Activated T-cell treated with anti-CD3 and anti-CD28 coated beads, Interleukin-2, amount 50 U/mL, for 1 hour (primary cell): ENCODE results near the gene LNX2.
A peak's percentile ranks its signal among the peaks of the same experiment; 100 is the strongest.

Experiments
- DNase-seq: peaks from one replicate; pipeline ENCODE4 v3.0.0-alpha.2; 2020

The LNX2 gene

DNA sequence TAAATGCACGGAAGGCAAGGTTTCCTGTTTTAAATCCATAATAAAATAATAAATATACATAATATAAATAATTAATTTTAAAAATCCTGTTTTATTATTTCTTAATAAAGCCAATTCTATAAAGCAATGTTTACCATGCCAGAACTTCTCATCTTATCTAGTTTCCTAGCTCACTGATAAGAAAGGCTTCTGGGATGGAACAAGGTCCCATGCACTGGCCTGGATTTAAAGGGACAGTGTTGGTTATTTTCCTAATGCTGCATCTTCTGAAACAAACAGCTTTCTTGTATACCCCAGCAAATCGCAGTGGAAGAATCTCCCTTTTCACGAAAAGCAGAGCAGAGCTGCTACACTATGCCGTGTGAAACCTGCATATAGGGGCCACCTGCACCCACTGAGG lies 68.8 kb downstream of the LNX2 start:
- DNase-seq = no peak

DNA sequence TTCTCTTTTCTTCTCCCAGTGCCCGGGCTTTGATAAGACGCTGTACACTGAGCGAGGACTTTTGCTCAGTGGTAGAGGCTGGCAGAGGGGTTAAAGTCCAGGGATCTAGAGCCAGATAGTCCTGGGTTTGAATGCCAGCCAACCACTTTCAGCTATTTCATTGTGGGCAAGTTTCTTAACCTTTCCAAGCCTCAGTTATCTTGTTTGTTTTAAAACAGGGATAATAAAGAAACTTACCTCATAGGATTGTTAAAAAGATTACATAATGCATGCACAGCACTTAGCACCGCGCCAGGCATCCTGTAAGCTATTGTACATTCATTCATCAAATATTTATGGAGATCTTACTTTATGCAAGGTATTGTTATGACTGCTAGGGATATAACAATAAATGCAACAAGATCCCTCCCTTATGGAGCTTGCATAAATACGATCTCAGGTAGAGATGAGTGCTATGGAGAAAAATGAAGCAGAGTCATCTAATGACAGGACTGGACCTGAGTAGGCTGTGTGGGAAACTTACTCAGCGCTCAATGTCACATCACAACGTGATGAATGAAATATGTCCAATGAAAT lies 70.8 kb downstream of the LNX2 start:
- no peak for DNase-seq

DNA sequence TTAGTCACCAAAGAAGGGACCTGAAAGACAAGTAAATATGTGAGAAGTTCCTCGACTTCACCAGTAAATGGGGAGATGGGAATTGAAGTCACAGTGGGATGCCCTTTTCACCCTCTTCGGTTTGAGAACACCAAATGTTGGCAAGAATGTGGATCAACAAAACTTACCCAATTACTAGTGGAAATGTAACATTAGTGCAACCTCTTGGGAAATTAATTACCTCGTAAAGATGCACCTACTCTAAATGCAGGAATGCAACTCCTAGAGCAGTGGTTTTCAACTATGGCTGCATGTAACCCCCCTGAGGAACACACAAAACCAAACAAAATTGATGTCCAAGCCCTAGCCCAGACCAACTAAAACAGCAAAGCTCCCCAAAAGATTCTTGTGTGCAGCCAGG lies 78.1 kb downstream of the LNX2 start:
- no peak for DNase-seq

DNA sequence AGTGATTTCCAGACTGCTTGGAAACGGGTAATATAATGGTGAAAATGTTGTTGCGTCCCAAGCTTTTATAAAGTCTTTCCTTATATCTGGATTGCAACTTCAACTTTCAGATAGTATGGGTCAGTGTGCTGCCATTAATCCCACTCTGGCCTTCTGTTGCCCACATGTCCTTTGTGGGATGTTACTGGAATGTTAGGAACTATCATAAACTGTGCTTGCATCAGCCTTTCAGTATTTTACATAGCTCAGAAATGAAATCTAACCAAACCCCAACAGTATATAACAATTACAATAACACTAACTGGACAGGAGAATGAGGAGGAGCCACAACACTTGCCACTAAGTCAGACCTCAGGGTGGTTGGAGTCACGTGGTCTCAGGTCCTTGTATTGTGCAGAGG lies 78.9 kb downstream of the LNX2 start:
- DNase-seq = no peak

DNA sequence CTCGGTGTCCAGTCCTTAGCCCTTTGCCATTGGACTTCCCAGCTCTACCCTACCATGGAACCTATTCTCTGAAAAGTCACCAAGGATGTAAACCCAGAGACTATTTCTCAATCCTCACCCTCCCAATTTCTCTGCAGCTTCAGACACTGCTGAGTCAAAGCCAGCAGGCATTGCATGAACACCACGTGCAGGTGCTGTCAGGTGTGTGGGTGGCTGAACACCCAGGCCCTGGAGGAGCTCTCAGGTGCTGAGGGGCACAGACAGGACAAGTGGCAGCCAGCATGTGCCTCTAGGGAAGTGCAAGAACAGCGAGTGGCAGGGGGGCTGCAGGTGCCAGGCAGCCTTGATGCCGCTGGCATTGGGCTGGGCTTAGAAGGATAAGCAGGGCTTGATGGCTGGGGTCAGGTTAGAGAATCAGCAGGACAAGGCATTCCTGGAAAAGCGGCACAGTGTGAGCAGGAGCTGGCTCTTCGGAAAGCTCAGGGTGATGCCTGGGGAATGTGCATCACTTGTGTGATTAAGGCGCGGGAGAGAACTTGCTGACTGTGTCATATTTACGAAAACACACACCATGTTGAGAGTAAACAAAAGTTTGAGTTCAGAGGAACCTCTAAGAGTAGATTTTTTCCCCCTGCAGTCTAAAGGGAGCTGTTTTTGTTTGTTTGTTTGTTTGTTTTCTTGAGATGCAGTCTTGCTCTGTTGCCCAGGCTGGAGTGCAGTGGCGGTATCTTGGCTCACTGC lies 83.8 kb downstream of the LNX2 start:
- DNase-seq = no peak

DNA sequence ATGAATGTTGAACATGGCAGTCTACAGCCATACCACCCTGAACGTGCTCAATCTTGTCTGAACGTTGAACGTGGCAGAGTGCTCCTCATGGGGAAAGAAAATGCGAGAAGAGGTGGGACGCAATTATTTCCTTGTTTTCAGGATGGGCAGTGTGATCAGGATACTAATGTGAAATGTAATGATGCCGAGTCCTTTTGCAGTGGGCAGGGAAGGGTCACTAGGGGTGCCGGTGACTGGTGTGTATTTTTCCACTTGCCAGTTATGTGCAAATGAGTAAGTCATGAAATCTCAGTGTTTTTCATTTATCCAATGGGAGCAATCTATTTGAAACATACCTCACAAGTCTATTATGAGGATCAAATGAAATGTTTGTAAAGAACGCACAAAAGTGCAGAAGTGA lies 84.8 kb downstream of the LNX2 start:
- no peak for DNase-seq

DNA sequence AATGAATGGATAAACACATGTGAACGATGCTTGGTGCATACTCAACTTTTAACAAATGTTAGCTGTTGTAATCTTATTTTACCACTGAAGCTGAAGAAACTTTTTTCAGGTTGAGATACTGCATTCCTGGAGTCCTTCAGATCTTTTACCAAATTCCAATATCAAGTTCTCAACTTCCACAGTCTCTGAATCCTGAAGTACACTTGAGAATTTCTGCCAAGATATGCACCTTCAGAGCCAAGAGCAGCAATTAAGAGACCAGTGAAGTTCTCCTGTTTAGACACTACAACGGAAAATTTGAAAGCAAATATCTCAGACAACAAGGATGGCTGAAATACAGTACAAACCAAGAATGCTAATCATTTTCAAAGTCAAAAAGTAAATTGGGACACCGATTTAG lies 85.3 kb downstream of the LNX2 start:
- DNase-seq = no peak

DNA sequence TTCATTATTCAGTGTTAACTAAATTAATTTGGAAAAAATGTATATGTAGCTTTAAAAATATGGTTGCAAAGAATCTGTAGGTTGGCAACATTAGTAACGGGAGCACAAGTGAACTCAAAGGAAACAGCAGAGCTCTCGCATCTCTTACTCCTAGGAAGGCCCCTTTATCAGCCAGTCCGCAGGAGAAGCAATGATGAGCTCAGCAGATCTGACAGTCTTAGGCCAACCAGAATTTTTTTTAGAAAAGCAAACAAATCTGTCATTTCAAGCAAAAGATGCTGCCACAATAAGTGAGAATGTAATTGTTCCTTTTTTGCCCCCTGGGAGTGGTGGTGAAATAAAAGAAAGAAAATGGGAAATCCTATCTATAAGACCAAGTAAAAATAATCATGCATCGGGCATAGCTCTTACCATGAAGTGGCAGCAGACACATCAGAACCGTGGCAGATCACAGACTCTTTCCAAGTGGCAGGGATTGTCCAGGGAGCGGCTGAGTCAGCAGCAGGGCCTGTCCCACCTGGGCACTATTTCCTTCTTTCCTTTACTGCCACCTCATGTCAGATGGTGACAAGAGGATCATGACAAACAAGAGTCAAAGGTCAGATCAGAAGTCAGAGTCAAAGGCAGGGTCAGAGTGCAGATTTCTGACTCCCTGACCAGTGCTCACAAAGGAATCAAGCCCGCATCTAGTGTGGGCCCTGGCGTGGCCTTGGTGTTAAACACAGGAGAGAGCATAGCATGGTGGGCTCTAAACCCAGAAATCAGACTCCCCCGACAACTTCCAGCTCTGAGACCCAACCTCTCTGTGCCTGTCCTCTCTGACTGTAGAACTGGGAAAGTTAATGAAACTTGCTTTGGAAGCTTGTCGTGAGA lies 86.0 kb downstream of the LNX2 start:
- no peak for DNase-seq

DNA sequence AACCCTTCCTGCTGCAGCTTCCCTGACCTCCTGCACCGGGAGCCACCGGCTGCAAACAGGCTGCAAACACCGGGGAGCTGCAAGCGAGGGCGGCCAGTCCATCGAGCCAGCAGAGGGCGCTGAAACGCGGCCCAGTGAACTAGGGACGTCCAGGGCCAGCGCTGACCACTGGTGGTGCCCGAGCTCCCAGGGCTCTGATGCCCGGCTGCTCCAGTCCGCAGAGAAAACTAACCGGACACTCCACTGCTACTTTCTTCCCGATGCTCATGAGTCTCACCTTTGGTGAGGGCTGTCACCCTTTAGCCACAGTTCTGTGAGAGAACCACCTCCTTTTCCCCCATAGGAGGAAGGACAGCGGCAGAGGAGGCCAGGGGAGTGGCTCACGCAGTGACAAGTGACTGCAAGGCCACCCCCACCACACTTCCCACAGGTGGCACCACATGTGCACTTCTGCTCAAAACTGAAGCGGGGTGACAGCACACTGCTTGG lies 87.1 kb downstream of the LNX2 start:
- DNase-seq = peak; percentile 56

DNA sequence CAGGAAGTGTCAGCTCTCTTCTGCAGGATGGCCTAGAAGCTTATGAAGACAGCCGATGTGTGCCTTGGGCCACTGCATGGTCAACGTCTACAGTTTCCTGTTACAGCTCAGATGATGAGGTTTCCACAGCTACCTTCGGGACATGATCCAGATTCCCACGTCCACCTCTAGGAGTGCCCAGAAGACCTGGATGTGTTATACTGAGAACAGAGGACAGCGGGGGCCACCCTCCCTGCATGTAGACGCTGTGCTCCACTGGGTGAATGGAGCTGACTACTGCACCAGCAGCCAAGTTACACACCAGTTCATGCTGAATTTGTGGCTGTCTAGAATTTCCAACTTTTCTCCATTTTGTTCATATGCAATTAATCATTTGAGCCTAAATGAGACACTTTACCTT lies 91.4 kb downstream of the LNX2 start:
- DNase-seq = no peak

DNA sequence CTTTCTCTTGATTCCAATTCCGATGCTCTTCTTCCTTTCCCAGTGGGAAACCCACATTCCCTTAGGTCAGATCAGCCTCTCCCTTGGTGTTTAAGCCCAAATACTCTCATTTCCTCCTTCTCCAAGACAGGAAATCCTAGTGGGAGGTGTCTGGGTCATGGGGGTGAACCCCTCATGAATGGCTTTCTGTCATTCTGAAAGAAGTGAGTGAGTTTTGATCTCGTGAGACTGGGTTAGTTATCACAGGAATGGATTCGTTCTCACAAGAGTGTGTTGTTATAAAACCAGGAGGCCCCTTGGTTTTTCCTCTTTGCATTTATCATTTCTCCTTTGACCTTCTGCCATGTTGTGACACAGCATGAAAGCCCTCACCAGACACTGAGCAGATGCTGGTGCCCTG lies 93.8 kb downstream of the LNX2 start:
- DNase-seq = no peak

DNA sequence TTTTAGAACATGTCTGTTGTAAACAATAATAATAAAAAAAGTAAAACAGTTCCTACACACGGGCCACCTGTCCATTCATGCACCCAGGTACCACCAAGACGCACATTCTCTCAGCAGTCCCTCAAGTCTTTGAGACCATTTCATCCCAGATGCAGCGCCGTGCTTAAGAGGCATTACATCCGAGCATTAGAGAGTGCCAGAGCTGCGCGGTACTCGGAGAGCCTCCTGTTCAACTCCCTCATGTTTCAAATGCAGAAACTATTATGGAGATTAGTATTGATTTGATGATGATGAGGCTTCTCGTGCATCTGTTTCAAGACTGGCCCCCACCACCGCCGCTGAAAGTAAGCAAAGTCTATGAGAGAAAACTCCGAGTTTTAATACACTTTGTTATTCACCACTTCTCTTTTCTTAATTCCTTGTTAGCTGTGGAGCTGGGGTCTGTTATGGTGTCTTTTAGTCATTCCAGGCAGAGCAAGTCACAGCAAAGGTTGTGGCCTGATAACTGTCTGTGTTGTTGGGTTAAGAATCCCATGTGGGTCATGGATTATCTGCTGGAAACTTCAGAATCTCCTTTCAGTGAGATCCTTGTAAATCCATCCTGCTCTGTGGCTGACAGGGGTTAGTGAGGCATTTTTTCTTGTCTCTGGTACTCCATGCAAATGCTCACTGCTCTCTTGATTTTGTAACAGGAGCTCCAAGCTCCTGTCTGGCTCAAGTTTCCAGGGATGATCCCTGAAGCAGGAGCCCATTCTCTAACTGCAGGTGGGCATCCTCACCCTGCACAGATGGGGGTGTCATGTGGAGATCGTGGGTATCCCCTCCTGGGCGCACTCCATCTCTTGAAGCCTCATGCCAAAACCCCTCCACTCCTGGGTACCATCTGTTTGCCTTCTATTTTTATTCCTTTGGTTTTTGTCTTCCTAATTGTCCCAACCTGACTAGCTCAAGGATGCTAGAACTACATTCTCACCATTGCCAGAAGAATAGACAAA lies 95.1 kb downstream of the LNX2 start:
- no peak for DNase-seq

DNA sequence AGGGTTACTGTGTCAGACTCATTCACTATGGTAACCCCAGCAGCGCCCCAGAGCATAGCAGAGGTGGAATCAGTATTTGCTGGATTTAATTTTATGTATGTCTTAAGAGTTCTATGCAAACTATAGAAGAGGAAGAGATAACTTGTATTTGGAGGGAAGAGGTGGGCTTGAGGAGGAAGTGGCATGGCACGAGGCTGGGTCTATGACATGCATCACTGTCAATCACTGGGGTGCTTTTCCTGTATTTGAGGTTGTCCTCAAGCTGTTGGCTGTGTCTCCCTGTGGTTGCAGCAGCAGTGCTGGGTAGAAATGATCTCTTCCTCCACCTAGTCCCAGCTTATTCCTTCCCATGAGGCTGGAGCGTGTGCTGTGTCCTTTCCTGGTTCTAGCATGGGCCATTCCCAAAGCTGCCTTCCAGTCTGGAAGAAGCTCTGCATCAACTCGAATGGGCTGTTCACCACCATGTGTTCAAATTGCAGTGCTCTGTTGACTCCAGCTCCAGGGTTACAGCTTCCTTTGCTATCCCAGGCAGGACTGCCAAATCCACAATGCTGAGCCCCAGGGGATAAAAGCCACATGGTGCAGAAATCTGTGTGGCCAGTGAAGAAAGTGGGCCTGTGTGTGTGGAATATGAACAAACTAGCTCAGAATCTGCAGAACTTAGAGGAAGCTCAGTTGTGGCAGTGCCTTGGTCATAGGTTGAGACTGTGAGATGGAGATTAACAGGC lies 96.8 kb downstream of the LNX2 start:
- DNase-seq = no peak

DNA sequence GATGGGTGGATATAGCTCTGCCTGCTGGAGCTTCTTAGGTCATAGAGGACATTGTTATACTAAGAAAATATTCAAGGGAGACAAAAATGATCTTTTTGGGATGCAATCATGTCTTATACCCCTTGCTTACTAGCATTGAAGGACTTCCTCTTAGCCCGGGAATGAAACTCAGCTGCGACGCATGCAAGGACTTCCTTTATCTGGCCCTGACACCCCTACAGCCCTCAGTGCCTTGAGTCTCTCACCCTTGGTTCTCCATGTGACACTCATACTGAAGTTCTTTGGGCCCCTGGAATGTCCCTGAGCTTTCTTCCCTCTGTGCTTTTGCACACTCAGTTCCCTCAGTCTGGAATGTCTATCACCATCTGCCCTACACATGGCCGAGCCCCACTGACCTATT lies 97.5 kb downstream of the LNX2 start:
- DNase-seq = no peak

DNA sequence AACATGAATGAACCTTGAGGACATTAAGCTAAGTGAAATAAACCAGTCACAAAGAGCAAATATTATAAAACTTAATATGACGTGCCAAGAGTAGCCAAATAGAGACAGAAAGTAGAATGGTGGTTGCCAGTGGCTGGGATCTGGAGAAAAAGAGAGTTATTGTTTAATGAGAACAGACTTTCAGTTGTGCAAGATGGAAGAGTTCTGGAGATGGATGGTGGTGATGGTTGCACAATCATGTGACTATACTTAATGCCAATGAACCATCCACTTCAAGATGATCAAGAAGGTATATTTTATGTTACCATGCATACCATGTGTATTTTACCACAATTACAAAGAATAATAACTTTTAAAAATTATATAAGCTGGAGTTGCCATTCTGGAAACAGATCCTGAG lies 104.2 kb downstream of the LNX2 start:
- DNase-seq = no peak

DNA sequence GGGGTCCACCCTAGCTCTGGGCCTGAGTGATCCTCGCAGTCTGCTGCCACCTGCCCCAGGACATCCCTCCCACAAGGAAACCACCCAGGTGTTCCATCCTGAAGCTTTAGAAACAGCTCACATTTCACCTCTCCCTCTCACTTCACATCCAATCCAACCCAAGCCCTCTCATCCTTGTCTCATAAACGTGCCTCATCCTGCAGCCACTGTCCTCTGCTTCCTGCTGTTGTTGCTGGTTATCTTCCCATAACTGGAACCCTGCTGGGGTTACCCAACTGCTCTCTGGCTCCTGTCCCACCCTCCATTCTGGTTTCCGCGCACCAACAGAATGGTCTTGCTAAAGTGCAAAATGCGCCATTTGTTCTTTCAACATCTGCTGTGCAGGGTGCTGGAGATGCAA lies 110.2 kb downstream of the LNX2 start:
- no peak for DNase-seq

DNA sequence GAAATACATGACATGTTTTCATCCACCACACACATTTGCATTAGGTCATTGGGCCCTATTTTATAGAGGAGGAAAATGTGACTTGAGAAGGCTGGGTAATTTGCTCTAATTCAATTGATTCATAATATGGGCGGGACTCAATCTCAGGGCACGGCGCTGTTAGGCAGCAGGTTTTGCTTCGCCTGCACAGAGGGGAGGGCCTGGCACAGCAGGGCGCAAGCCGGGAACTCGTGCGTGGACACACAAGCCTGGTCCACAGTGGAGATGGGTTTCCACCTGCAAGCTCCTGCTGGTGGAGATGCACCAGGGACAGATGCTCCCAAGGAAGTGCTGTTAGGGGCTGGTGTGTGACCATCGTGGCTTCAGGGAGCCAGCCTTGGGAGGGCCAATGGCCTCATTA lies 111.5 kb downstream of the LNX2 start:
- DNase-seq = no peak

DNA sequence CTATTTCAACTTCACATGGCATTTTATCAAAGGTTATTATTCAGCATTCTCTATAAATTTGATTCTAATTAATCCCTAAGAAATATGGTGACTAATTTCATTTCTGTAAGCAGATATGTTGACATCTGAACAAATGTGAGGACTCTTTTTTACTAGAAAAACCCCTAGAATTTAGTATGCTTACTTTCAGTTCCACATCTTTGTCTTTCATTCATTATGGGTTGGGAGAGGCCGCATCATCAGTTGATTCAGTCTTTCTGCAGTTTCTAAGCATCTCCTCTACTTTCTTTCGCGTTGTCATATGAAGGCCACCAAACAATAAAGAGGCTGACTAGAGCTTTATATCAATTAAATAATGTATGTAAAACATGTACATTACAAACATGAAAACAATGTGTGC lies 114.5 kb downstream of the LNX2 start:
- no peak for DNase-seq

DNA sequence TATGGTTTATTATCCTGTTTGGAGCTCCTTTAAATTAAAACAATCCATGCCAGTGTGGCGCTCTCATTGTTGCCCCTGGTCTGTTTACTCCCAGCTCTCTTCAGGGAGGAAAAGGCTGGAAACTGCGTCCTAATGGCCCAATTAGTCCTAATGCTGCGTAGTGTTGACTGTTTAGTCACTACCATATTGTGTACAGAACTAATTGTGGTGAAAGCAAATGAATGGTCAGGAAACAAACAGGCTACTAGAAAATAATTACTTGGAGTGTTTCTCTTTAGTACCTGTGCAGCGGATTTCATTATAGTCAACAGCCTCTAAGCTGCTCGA lies 115.5 kb downstream of the LNX2 start:
- no peak for DNase-seq

DNA sequence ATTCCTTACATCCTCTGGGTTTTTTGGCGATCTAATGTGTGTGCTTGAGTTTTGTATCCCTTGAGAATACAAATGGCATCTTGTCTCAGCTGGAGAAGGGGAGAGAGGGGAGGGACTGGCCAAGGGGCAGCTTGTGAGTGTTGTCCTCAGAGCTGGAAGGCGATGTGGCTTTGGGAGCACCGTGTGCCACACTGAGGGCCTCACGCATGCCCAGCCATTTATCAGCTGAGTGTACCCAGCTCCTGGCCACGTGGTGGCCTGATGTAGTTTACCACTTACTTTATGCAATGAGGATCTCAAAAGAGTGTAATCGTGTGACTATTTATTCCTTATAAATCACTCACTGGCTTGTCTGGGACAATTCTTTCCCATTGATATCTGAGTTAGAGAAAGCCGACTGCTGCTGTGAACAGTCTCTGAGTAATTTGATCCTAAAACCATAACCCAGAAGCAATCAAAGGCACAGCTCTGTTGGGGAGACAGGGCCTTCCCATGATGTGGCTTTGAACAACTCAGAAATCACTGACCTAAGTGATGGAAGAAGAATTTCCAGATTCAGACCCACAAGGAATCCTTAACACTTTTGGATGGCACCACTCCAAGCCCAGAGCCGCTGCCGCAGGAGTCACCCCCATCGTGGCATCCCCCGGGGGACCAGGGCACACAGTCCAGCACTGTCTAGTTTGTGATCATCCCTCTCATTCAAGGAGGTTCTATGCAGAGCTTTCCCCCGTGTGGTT lies 116.0 kb downstream of the LNX2 start:
- DNase-seq = no peak

DNA sequence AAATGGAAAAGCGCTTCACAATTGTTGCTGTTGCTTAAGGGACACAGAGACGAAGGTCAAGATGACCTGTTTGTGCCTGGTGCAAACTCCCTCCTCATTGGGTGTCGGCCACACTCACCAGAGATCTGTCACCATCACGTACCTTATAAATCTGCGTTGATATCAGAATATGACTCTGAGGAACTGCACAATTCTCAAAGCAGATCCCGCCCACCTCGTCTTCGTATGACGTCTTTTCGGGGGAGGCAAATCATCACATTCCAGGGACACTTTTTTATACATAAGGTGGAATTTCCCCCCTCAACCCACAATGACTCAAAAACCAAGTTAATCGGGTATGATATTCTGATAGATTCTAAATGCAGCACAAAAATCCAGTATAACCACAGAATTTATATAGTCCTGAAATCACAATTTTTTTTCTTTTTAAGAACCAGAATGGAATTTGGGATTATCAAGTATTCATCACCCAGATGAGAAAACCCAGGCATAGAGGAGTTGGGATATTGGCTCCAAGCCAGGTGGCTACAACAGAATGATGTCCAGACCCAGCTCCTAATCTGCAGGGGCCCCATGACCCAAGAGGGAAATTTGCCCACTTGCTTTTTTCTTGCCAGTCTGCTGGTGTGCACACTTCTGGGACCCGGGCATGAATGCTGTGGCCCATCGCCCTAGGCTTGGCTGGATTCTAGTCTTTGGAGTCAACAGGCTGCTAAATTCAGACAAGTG lies 119.4 kb downstream of the LNX2 start:
- DNase-seq = no peak
